Suprapubic skin (tissue), 4 donors: ENCODE measurements around the gene NBR1. TPM values are rescaled to one million over a fixed set of nuclear protein-coding genes. Genes with fewer than 3 reads are reported as not detected.
"Not testable (repeated sequence)": the region's sequence is repeated elsewhere in the genome, so short reads cannot be mapped to it uniquely, and the experiment has no call there.

Experiments
- DNase-seq, 2 donors: peaks; one replicate each; pipeline ENCODE4 v3.0.0-alpha.2; 2019; ENCODE audit warnings: low spot score in 2 of 2
- H3K27ac ChIP-seq: fragments of 200-600 bp; sonication (generic); one replicate; pipeline ENCODE4 v1.5.1; 2019
- H3K27me3 ChIP-seq: fragments of 200-600 bp; sonication (generic); one replicate; pipeline ENCODE4 v1.5.1; 2019
- H3K36me3 ChIP-seq: fragments of 200-600 bp; sonication (generic); one replicate; pipeline ENCODE4 v1.5.1; 2019
- H3K4me1 ChIP-seq: fragments of 200-600 bp; sonication (generic); one replicate; pipeline ENCODE4 v1.5.1; 2019
- H3K4me3 ChIP-seq: fragments of 200-600 bp; sonication (generic); one replicate; pipeline ENCODE4 v1.5.1; 2019; ENCODE audit warnings: mild to moderate bottlenecking
- H3K9me3 ChIP-seq: fragments of 200-600 bp; sonication (generic); one replicate; pipeline ENCODE4 v1.5.1; 2019
- EP300 ChIP-seq: sonication (generic); formaldehyde crosslinking; IDR thresholded peaks from one replicate; pipeline ENCODE4 v1.6.1; 2017; ENCODE audit warnings: antibody characterized with exemption
- POLR2A ChIP-seq, 2 donors: fragments of 450-650 bp; IDR thresholded peaks; one replicate each; pipeline ENCODE4 v1.6.1; 2017; ENCODE audit warnings: antibody characterized with exemption in 2 of 2, mild to moderate bottlenecking in 2 of 2, moderate library complexity in 2 of 2
- POLR2AphosphoS5 ChIP-seq, 3 donors: sonication (generic); formaldehyde crosslinking; IDR thresholded peaks; one replicate each; pipeline ENCODE4 v1.6.1; 2017; ENCODE audit warnings: antibody characterized with exemption in 3 of 3
- WGBS: methylation state at CpG from one replicate; pipeline ENCODE4 v1.1.5; 2018; 5-methylcytosine and 5-hydroxymethylcytosine counted together
- total RNA-seq, 4 donors: library from RNA; depleted of rRNA; stranded (reverse); fragments of >200 nt; gene quantifications; one replicate each; pipeline ENCODE4 v1.1.0, GENCODE V29; 2016
- TF ChIP-seq, protein P1 (sequence below), 2 donors: fragments of 200-600 bp in 1 of 2; fragments of 450-650 bp in 1 of 2; sonication (generic) in 1 of 2; IDR thresholded peaks; one replicate each; pipeline ENCODE4 v1.5.1; 2016 to 2019; ENCODE audit warnings: antibody characterized with exemption in 2 of 2, mild to moderate bottlenecking in 1 of 2, moderate library complexity in 1 of 2

Gene NBR1
- total RNA-seq, 4 donors from 2014 or later = 75.4 to 102 (median 89.6) TPM

DNA sequence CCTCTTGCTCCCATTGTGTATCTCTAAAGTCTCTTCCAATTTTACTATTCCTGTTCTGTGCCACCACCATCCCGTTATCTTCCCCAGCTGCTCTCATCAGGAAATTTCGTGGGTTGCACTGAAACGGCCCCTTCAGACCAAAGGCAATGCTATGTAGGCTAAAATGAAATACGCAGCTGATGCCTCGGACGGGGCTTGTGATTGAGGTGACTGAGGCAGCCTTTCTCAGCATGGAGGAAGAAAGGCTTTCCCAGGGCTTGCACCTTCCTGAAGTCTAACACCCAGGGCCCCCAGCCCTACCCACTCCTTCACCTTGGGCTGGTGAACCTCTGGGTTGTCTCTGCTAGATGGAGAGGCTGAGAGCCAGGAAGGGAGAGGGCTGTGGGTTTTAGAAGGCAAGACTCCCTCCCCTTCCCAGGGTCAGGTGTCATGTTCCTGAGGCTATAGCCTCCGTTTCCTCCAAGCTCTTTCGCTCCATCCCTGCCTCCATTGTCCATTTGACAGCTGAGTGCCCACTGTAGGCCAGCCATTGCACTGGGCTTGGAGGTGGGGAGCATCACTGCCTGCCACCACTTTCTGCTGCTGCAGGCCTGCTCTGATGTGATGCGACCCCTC lies 49.6 kb downstream of the NBR1 start:
- peaks cover 24% of the 10 kb centered on the region for H3K36me3 ChIP-seq
- TF ChIP-seq, protein P1, sequence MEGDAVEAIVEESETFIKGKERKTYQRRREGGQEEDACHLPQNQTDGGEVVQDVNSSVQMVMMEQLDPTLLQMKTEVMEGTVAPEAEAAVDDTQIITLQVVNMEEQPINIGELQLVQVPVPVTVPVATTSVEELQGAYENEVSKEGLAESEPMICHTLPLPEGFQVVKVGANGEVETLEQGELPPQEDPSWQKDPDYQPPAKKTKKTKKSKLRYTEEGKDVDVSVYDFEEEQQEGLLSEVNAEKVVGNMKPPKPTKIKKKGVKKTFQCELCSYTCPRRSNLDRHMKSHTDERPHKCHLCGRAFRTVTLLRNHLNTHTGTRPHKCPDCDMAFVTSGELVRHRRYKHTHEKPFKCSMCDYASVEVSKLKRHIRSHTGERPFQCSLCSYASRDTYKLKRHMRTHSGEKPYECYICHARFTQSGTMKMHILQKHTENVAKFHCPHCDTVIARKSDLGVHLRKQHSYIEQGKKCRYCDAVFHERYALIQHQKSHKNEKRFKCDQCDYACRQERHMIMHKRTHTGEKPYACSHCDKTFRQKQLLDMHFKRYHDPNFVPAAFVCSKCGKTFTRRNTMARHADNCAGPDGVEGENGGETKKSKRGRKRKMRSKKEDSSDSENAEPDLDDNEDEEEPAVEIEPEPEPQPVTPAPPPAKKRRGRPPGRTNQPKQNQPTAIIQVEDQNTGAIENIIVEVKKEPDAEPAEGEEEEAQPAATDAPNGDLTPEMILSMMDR (IDR thresholded peaks at IDR 0.05) = no peak
- TF ChIP-seq POLR2AphosphoS5 (IDR thresholded peaks at IDR 0.05) (no peak), POLR2A (IDR thresholded peaks at IDR 0.05) (no peak), EP300 (no peak)
- no peaks in the 10 kb centered on the region for H3K4me1 ChIP-seq
- WGBS = 89% methylated on average over 9 of the region's 9 CpGs
- DNase-seq = peak in 1 of 2 donors; percentile 44
- H3K27ac ChIP-seq = no peak overlapping the region
- H3K27me3 ChIP-seq = no peaks in the 10 kb centered on the region
- no peaks in the 10 kb centered on the region for H3K9me3 ChIP-seq
- no peak overlapping the region for H3K4me3 ChIP-seq

DNA sequence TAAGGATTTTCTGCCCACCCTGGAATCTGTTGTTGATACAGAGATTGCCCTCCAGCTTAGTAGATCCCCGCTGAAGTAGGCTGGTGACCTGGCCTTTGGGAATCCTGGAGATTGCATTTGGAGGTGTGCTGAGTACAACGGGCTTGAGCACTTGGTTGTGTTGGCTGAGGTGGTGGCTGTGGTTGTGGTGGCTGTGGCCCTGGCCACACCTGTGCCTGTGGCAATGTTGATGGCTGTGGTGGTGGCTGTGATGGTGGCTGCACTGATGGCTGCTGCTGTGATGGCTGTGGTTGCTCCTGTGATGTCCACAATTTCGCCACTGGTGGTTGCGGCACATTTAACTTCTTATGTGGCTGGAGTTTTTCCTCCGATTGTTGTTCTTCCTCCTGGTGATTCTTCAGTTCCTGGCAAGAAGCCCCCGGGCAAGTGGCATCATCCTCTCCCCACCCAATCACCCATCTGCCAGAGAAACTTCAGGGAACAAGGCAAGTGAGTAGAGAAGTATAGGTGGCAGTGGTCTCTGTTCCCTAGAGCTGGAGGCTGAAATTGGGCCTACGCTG lies 53.2 kb downstream of the NBR1 start:
- WGBS = 75% methylated on average over 3 of the region's 7 CpGs
- TF ChIP-seq EP300 = no peak
- no peak for TF ChIP-seq POLR2A (IDR thresholded peaks at IDR 0.05)
- TF ChIP-seq POLR2AphosphoS5 (IDR thresholded peaks at IDR 0.05) = no peak
- TF ChIP-seq, protein P1 (IDR thresholded peaks at IDR 0.05) = no peak
- DNase-seq = peak; percentile 32 to 44
- H3K9me3 ChIP-seq = no peaks in the 10 kb centered on the region
- H3K36me3 ChIP-seq = peaks cover 4% of the 10 kb centered on the region
- H3K27ac ChIP-seq = no peak overlapping the region
- no peak overlapping the region for H3K4me3 ChIP-seq
- no peaks in the 10 kb centered on the region for H3K27me3 ChIP-seq
- H3K4me1 ChIP-seq = no peaks in the 10 kb centered on the region

GRCh38 chr17:43226393-43226792 lies 55.4 kb downstream of the NBR1 start:
- Histone ChIP-seq H3K9me3 (no peaks in the 10 kb centered on the region), H3K27ac (no peak overlapping the region), H3K4me3 (no peak overlapping the region), H3K27me3 (no peaks in the 10 kb centered on the region), H3K36me3 (peaks cover 4% of the 10 kb centered on the region), H3K4me1 (no peaks in the 10 kb centered on the region)
- DNase-seq = peak in 1 of 2 donors; percentile 26
- TF ChIP-seq POLR2A (IDR thresholded peaks at IDR 0.05) (no peak), EP300 (no peak), POLR2AphosphoS5 (IDR thresholded peaks at IDR 0.05) (no peak)
- TF ChIP-seq, protein P1 (IDR thresholded peaks at IDR 0.05) = no peak
- 89% methylated on average over 7 of the region's 7 CpGs for WGBS

GRCh38 chr17:43228020-43228782 lies 57.2 kb downstream of the NBR1 start, which contains the start of gene CCDC200:
Gene CCDC200, minus strand, starts transcription at chr17:43228623. Its CDS starts 69 bp downstream, at chr17:43228554.
- H3K4me3 ChIP-seq, H3K27me3 ChIP-seq, DNase-seq, H3K36me3 ChIP-seq, H3K27ac ChIP-seq, H3K9me3 ChIP-seq, H3K4me1 ChIP-seq: not testable (repeated sequence)
- WGBS = no CpG with 5 or more reads among the region's 7 CpGs

- H3K4me1 ChIP-seq, H3K27me3 ChIP-seq, H3K9me3 ChIP-seq, H3K36me3 ChIP-seq: not testable (repeated sequence)
- peak; percentile 29 to 46 for DNase-seq
- Histone ChIP-seq H3K27ac (peak overlapping the region; percentile 1), H3K4me3 (peak overlapping the region; percentile 7)
- 68% methylated on average over 13 of the region's 40 CpGs for WGBS
These were observed 60.4 kb downstream of the NBR1 start for GRCh38 chr17:43231205-43232020.

GRCh38 chr17:43232021-43232699 lies 61.1 kb downstream of the NBR1 start:
- not testable (repeated sequence) for H3K4me1 ChIP-seq, H3K9me3 ChIP-seq, H3K36me3 ChIP-seq, H3K27me3 ChIP-seq
- peak; percentile 86 to 89 for DNase-seq
- 64% methylated on average over 19 of the region's 24 CpGs for WGBS
- peak overlapping the region; percentile 1 for H3K27ac ChIP-seq
- peak overlapping the region; percentile 7 for H3K4me3 ChIP-seq

- H3K27ac ChIP-seq, H3K36me3 ChIP-seq, H3K4me1 ChIP-seq, DNase-seq, H3K4me3 ChIP-seq, H3K9me3 ChIP-seq, H3K27me3 ChIP-seq: not testable (repeated sequence)
- WGBS = no CpG with 5 or more reads among the region's 15 CpGs
These were observed 62.2 kb downstream of the NBR1 start for GRCh38 chr17:43233263-43233662.

GRCh38 chr17:43233877-43234276 lies 62.9 kb downstream of the NBR1 start, which contains the start of gene RNU2-1:
Gene RNU2-1, minus strand, starts transcription at chr17:43233977.
- H3K27me3 ChIP-seq, H3K27ac ChIP-seq, H3K36me3 ChIP-seq, H3K4me3 ChIP-seq, DNase-seq, H3K9me3 ChIP-seq, H3K4me1 ChIP-seq: not testable (repeated sequence)
- WGBS = no CpG with 5 or more reads among the region's 31 CpGs

DNA sequence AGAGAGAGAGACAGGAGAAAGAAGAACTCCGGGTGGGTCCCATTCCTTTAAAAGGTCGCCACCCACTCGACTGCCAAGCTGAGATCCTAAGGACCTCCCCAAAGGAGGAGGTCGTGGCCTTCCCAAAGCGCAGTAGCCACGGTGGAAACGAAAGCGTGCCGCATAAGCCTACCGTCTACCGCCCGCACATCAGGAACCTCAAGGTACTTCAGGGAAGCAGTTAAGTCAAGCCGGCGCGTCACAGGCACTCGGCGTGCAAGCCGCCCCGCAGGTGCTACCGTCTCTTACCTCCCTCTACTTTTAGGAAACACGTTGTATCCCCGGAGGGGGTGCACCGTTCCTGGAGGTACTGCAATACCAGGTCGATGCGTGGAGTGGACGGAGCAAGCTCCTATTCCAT lies 68.6 kb downstream of the NBR1 start:
- not testable (repeated sequence) for H3K27me3 ChIP-seq, H3K36me3 ChIP-seq, H3K27ac ChIP-seq, H3K9me3 ChIP-seq, H3K4me3 ChIP-seq, H3K4me1 ChIP-seq, DNase-seq
- WGBS = no CpG with 5 or more reads among the region's 26 CpGs
